HepG2 (cell line): ENCODE data around the gene TMEM267. TPM values are rescaled to one million over a fixed set of nuclear protein-coding genes. Genes with fewer than 3 reads are reported as not detected.

Experiments used
- ARID2 ChIP-seq: sonication (generic); formaldehyde crosslinking; IDR thresholded peaks from 2 replicates; pipeline ENCODE4 v1.8.1; 2022; ENCODE audit warnings: mild to moderate bottlenecking, missing genetic modification reagents, borderline replicate concordance
- ARNT2 ChIP-seq: sonication (generic); formaldehyde crosslinking; IDR thresholded peaks from 2 replicates; pipeline ENCODE4 v1.8.0; 2022; ENCODE audit warnings: mild to moderate bottlenecking, low read depth, missing genetic modification reagents, moderate library complexity
- ATF6 ChIP-seq: sonication (generic); formaldehyde crosslinking; conservative IDR thresholded peaks from 2 replicates; pipeline ENCODE4 v1.4.0; 2020; ENCODE audit warnings: missing genetic modification reagents
- BHLHE40 ChIP-seq: IDR thresholded peaks from 2 replicates; pipeline ENCODE4 v1.6.1; 2011; ENCODE audit warnings: low read length, improper control_type of control experiment
- BRCA1 ChIP-seq: sonication (generic); formaldehyde crosslinking; IDR thresholded peaks from 2 replicates; pipeline ENCODE4 v1.4.0; 2020; ENCODE audit warnings: missing genetic modification reagents
- ETS1 ChIP-seq: sonication (generic); formaldehyde crosslinking; IDR thresholded peaks from 2 replicates; pipeline ENCODE4 v1.4.0; 2020; ENCODE audit warnings: missing genetic modification reagents
- HNRNPL ChIP-seq: fragments of 200-400 bp; formaldehyde crosslinking; IDR thresholded peaks from 2 replicates; pipeline ENCODE4 v1.6.1; 2017; ENCODE audit warnings: mild to moderate bottlenecking, low read depth, low read length
- MTF1 ChIP-seq: sonication (generic); formaldehyde crosslinking; IDR thresholded peaks from 2 replicates; pipeline ENCODE4 v1.5.0; 2020; ENCODE audit warnings: missing genetic modification reagents
- POGZ ChIP-seq: sonication (generic); formaldehyde crosslinking; IDR thresholded peaks from 2 replicates; pipeline ENCODE4 v1.4.0; 2020; ENCODE audit warnings: mild to moderate bottlenecking, missing genetic modification reagents
- PPARG ChIP-seq: conservative IDR thresholded peaks from 2 replicates; pipeline ENCODE4 v1.6.1; 2016; ENCODE audit warnings: missing biosample characterization, missing genetic modification reagents
- PRDM15 ChIP-seq: sonication (generic); formaldehyde crosslinking; IDR thresholded peaks from 2 replicates; pipeline ENCODE4 v1.4.0; 2020; ENCODE audit warnings: missing genetic modification reagents
- SIN3B ChIP-seq: fragments of 150-350 bp; IDR thresholded peaks from 2 replicates; pipeline ENCODE4 v1.6.1; 2014; ENCODE audit warnings: low read length
- TP53 ChIP-seq: sonication (generic); formaldehyde crosslinking; conservative IDR thresholded peaks from 2 replicates; pipeline ENCODE4 v1.4.0; 2020; ENCODE audit warnings: missing genetic modification reagents
- ZNF276 ChIP-seq: sonication (generic); formaldehyde crosslinking; IDR thresholded peaks from 2 replicates; pipeline ENCODE4 v1.4.0; 2020; ENCODE audit warnings: mild to moderate bottlenecking, low read depth, missing genetic modification reagents
- ZNF546 ChIP-seq: sonication (generic); formaldehyde crosslinking; conservative IDR thresholded peaks from 2 replicates; pipeline ENCODE4 v1.8.1; 2023; ENCODE audit warnings: mild to moderate bottlenecking, missing genetic modification reagents
- polyA plus RNA-seq, 8 experiments: library from polyadenylated mRNA; depleted of rRNA in 3 of 8; stranded (reverse) in 7 of 8; unstranded in 1 of 8; fragments of >200 nt; fragmentation: Illumina TruSeq in 4 of 8; extraction: Trizol in 4 of 8; gene quantifications; 2 replicates each; pipeline versions ENCODE4 v1.2.1 to v1.2.3, GENCODE V29; 2011 to 2016; ENCODE audit warnings: low read depth in 4 of 8, missing spikeins in 1 of 8, mixed read lengths in 1 of 8; ENCODE audit not compliant: insufficient read depth in 1 of 8
- total RNA-seq, 5 experiments: library from RNA; depleted of rRNA; stranded (reverse); fragments of >200 nt; fragmentation: Illumina TruSeq; extraction: Trizol; gene quantifications; 2 replicates each; pipeline ENCODE4 v1.2.3, GENCODE V29; 2016; ENCODE audit warnings: low read depth in 1 of 5

Gene TMEM267
- total and polyA plus RNA-seq, 2 of the 13 experiments (the other 11 are each of a cell fraction or from before 2014, with no cell fraction given), result 8.9 to 12.6 TPM

- TF ChIP-seq ATF6 (no peak), BRCA1 (CRISPR knock-in tag) (no peak), PPARG (CRISPR knock-in tag) (peak; percentile 83), TP53 (CRISPR knock-in tag) (0 out of 2 replicates have a peak, but pooled peaks have one; percentile 69), ZNF276 (no peak), ETS1 (CRISPR knock-in tag) (no peak), BHLHE40 (no peak), MTF1 (no peak), SIN3B (peak; percentile 30; the same call in 1 of the 2 replicates), ARNT2 (CRISPR knock-in tag) (peak; percentile 68; the same call in 1 of the 2 replicates), HNRNPL (no peak), PRDM15 (CRISPR knock-in tag) (no peak), ZNF546 (CRISPR knock-in tag) (no peak), ARID2 (peak; percentile 87), POGZ (CRISPR knock-in tag) (peak; percentile 87)
Measured at GRCh38 chr5:43432486-43433375, 50.9 kb downstream of the TMEM267 start (continued).
